HEK293 (cell line): ENCODE data around the gene ST6GAL1.
A peak's percentile ranks its signal among the peaks of the same experiment; 100 is the strongest.
"Not testable (repeated sequence)": the region's sequence is repeated elsewhere in the genome, so short reads cannot be mapped to it uniquely, and the experiment has no call there.

Source experiments
- CTCF ChIA-PET: fragments of 350-600 bp; formaldehyde crosslinking; extraction: SDS; loops from one replicate; lab custom pipeline; 2021; ENCODE audit warnings: antibody characterized with exemption; lab: Yijun Ruan, JAX
- POLR2A ChIA-PET: fragments of 300-600 bp; formaldehyde crosslinking; extraction: SDS; loops from one replicate; lab custom pipeline; 2020; ENCODE audit warnings: antibody characterized with exemption, inconsistent platforms; lab: Yijun Ruan, JAX
- H3K27ac ChIP-seq: fragments of 200-500 bp; sonication (Bioruptor generic); 2 replicates; pipeline ENCODE4 v1.5.1; 2014; ENCODE audit warnings: low read depth, low read length, control low read depth, inconsistent platforms; ENCODE audit errors: extremely low read depth
- H3K36me3 ChIP-seq, 2 experiments: fragments of 200-500 bp in 1 of 2; sonication (Bioruptor generic) in 1 of 2; 1 replicate in 1 of 2; 2 replicates in 1 of 2; pipeline ENCODE4 v1.5.1; 2014 to 2017; ENCODE audit warnings: inconsistent platforms in 2 of 2, low read length in 2 of 2; ENCODE audit not compliant: control insufficient read depth in 2 of 2, insufficient read depth in 1 of 2
- H3K4me1 ChIP-seq: fragments of 200-500 bp; sonication (Bioruptor generic); 2 replicates; pipeline ENCODE4 v1.5.1; 2014; ENCODE audit warnings: mild to moderate bottlenecking, low read length, inconsistent platforms; ENCODE audit not compliant: control insufficient read depth, insufficient read depth
- H3K4me3 ChIP-seq: 2 replicates; pipeline ENCODE4 v1.5.1; 2011; ENCODE audit warnings: low read depth, mild to moderate bottlenecking, control low read depth, low read length, moderate library complexity
- H3K9me3 ChIP-seq: fragments of 200-500 bp; sonication (Bioruptor generic); 2 replicates; pipeline ENCODE4 v1.5.1; 2014; ENCODE audit warnings: low read depth, low read length, inconsistent platforms; ENCODE audit not compliant: control insufficient read depth, insufficient read depth
- OVOL3 ChIP-seq: fragments of 450-650 bp; formaldehyde crosslinking; IDR thresholded peaks from 2 replicates; pipeline ENCODE4 v1.5.1; 2016; ENCODE audit warnings: missing biosample characterization, missing genetic modification characterization
- SALL2 ChIP-seq: fragments of 450-650 bp; formaldehyde crosslinking; IDR thresholded peaks from 2 replicates; pipeline ENCODE4 v1.5.0; 2017; ENCODE audit warnings: missing biosample characterization, mild to moderate bottlenecking, missing genetic modification characterization, borderline replicate concordance
- ZFP69B ChIP-seq: fragments of 450-650 bp; formaldehyde crosslinking; IDR thresholded peaks from 2 replicates; pipeline ENCODE4 v1.5.1; 2016; ENCODE audit warnings: missing biosample characterization, missing genetic modification characterization
- ZNF114 ChIP-seq: fragments of 450-650 bp; formaldehyde crosslinking; IDR thresholded peaks from 2 replicates; pipeline ENCODE4 v1.5.0; 2017; ENCODE audit warnings: missing biosample characterization, missing genetic modification characterization
- ZNF132 ChIP-seq: fragments of 450-650 bp; formaldehyde crosslinking; IDR thresholded peaks from 2 replicates; pipeline ENCODE4 v1.5.1; 2017; ENCODE audit warnings: missing biosample characterization, missing genetic modification characterization, borderline replicate concordance
- ZNF146 ChIP-seq: fragments of 450-650 bp; formaldehyde crosslinking; IDR thresholded peaks from 2 replicates; pipeline ENCODE4 v1.5.1; 2016; ENCODE audit warnings: missing biosample characterization, missing genetic modification characterization
- ZNF174 ChIP-seq: fragments of 450-650 bp; formaldehyde crosslinking; IDR thresholded peaks from 2 replicates; pipeline ENCODE4 v1.5.0; 2017; ENCODE audit warnings: missing biosample characterization, mild to moderate bottlenecking, missing genetic modification characterization
- ZNF184 ChIP-seq: fragments of 450-650 bp; IDR thresholded peaks from 2 replicates; pipeline ENCODE4 v1.5.1; 2018; ENCODE audit warnings: missing biosample characterization, mild to moderate bottlenecking, missing genetic modification characterization
- ZNF324 ChIP-seq: fragments of 450-650 bp; formaldehyde crosslinking; IDR thresholded peaks from 2 replicates; pipeline ENCODE4 v1.5.1; 2016; ENCODE audit warnings: missing biosample characterization, missing genetic modification characterization
- ZNF660 ChIP-seq: fragments of 450-650 bp; IDR thresholded peaks from 2 replicates; pipeline ENCODE4 v1.5.1; 2018; ENCODE audit warnings: missing biosample characterization, mild to moderate bottlenecking, missing genetic modification characterization
- ZNF843 ChIP-seq: fragments of 450-650 bp; formaldehyde crosslinking; IDR thresholded peaks from 2 replicates; pipeline ENCODE4 v1.5.1; 2016; ENCODE audit warnings: missing biosample characterization, missing genetic modification characterization
- TF ChIP-seq, protein P1 (sequence below): fragments of 450-650 bp; formaldehyde crosslinking; IDR thresholded peaks from 2 replicates; pipeline ENCODE4 v1.5.1; 2016; ENCODE audit warnings: missing biosample characterization, missing genetic modification characterization
- TF ChIP-seq, protein P2 (sequence below): fragments of 450-650 bp; formaldehyde crosslinking; IDR thresholded peaks from 2 replicates; pipeline ENCODE4 v1.5.1; 2017; ENCODE audit warnings: missing biosample characterization, missing genetic modification characterization
- TF ChIP-seq, protein P3 (sequence below): fragments of 450-650 bp; formaldehyde crosslinking; IDR thresholded peaks from 2 replicates; pipeline ENCODE4 v1.5.1; 2016; ENCODE audit warnings: missing biosample characterization, missing genetic modification characterization
- TF ChIP-seq, protein P4 (sequence below): fragments of 450-650 bp; formaldehyde crosslinking; IDR thresholded peaks from 2 replicates; pipeline ENCODE4 v1.5.1; 2016; ENCODE audit warnings: missing biosample characterization, missing genetic modification characterization
- TF ChIP-seq, protein P5 (sequence below): fragments of 450-650 bp; formaldehyde crosslinking; IDR thresholded peaks from 2 replicates; pipeline ENCODE4 v1.5.1; 2016; ENCODE audit warnings: missing biosample characterization, missing genetic modification characterization
- TF ChIP-seq, protein P6 (sequence below): fragments of 450-650 bp; formaldehyde crosslinking; IDR thresholded peaks from 2 replicates; pipeline ENCODE4 v1.5.1; 2016; ENCODE audit warnings: missing biosample characterization, missing genetic modification characterization

The ST6GAL1 gene

DNA sequence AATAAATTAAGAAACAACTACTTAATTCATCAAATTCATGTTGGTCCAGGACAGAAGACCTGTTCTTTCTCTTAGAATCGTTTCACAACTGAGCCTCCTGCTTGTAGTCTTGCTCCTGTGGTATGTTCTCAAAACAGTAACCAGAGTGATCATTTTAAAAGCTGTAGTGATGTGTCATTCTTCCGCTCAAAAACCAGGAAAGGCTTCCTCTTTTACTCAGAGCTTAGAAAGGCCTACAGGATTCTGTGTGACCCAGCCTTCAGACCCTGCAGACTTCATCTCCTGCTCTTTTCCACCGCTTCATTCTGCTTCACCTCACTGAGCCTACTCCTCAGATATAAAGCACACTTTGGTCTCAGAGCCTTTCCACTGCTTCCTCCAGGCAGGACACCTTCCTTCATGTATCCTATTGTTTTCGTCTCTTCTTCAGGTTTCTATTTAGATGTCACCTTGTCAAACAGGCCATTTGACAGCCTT, 22.7 kb downstream of the ST6GAL1 start:
- Histone ChIP-seq H3K9me3 (no peaks in the 10 kb centered on the region), H3K27ac (no peak overlapping the region), H3K4me3 (no peak overlapping the region), H3K4me1 (no peaks in the 10 kb centered on the region), H3K36me3 (no peaks in the 10 kb centered on the region)
- CTCF ChIA-PET: interaction anchor here (0.6 kb wide), 1 partner anchor 641 kb away, joined by 3 read pairs; no protein-coding TSS in a partner anchor
- POLR2A ChIA-PET: no interaction called here
- TF ChIP-seq ZNF324 (tag by site-specific recombination): no peak
- TF ChIP-seq, all 188 proteins: peak for 0

DNA sequence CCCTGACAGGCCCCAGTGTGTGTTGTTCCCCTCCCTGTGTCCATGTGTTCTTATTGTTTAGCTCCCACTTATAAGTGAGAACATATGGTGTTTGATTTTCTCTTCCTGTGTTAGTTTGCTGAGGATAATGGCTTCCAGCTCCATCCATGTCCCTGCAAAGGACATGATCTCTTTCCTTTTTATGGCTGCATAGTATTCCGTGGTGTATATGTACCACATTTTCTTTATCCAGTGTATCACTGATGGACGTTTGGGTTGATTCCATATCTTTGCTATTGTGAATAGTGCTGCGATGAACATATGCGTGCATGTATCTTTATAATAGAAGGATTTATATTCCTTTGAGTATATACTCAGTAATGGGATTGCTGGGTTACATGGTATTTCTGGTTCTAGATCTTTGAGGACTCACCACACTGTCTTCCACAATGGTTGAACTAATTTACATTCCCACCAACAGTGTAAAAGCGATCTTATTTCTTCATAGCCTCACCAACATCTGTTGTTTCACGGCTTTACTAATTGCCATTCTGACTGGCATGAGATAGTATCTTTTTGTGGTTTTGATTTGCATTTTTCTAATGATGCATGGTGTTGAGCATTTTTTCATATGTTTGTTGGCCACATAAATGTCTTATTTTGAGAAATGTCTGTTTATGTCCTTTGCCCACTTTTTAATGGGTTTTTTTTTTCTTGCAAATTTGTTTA, 23.8 kb downstream of the ST6GAL1 start:
- H3K4me1 ChIP-seq, H3K27ac ChIP-seq, H3K36me3 ChIP-seq, H3K9me3 ChIP-seq, POLR2A ChIA-PET, H3K4me3 ChIP-seq: not testable (repeated sequence)
- CTCF ChIA-PET: interaction anchor here (0.6 kb wide), 1 partner anchor 305 kb away, joined by 4 read pairs; no protein-coding TSS in a partner anchor
- TF ChIP-seq ZNF146: peak; percentile 68; the same call in 1 of the 2 replicates

DNA sequence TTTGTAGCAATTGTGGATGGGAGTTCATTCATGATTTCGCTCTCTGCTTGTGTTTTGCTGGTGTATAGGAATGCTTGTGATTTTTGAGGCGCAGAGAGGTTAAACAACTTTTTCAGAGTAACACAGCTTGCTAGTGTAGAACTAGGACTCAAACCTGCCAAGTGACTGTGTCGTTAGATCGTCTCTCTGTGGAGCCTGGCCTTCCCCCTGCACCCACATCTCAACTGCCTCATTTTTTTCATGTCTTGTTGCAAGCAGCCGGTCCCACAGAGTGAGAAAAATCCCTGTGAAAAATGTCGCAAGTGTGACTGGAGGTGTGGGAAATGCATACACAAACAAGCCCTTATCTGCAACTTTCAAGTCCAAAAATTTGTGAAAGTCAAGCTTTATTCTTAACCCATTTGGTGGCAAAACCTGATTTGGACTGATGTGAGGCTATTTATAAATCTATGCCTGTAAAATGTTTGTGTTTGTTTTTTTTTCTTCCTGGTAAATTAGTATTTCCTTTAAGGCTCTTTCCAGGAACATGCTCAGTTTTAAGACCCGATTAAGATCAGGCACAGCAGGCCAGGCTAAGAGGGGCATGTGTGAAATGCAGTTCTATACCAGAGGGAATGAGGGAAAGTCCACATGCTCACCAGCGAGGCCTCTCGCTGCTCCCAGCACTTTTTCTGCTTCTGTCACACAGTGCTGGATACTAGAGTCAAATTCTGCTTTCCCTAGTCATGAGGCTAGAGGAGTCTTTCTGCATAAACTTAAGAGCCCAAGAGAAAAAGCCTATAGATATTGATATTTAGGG, 25.8 kb downstream of the ST6GAL1 start:
- Histone ChIP-seq H3K36me3 (no peaks in the 10 kb centered on the region), H3K9me3 (no peaks in the 10 kb centered on the region), H3K27ac (no peak overlapping the region), H3K4me3 (no peak overlapping the region), H3K4me1 (no peaks in the 10 kb centered on the region)
- POLR2A ChIA-PET: no interaction called here
- CTCF ChIA-PET: no interaction called here
- TF ChIP-seq ZNF114 (tag by site-specific recombination) (no peak), ZNF132 (tag by site-specific recombination) (no peak), OVOL3 (tag by site-specific recombination) (no peak), SALL2 (tag by site-specific recombination) (no peak), ZFP69B (tag by site-specific recombination) (no peak), ZNF174 (tag by site-specific recombination) (no peak), ZNF843 (no peak), ZNF184 (tag by site-specific recombination) (no peak), ZNF660 (tag by site-specific recombination) (no peak)
- TF ChIP-seq, protein P1, sequence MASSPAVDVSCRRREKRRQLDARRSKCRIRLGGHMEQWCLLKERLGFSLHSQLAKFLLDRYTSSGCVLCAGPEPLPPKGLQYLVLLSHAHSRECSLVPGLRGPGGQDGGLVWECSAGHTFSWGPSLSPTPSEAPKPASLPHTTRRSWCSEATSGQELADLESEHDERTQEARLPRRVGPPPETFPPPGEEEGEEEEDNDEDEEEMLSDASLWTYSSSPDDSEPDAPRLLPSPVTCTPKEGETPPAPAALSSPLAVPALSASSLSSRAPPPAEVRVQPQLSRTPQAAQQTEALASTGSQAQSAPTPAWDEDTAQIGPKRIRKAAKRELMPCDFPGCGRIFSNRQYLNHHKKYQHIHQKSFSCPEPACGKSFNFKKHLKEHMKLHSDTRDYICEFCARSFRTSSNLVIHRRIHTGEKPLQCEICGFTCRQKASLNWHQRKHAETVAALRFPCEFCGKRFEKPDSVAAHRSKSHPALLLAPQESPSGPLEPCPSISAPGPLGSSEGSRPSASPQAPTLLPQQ (tag by site-specific recombination): no peak
- TF ChIP-seq, protein P2, sequence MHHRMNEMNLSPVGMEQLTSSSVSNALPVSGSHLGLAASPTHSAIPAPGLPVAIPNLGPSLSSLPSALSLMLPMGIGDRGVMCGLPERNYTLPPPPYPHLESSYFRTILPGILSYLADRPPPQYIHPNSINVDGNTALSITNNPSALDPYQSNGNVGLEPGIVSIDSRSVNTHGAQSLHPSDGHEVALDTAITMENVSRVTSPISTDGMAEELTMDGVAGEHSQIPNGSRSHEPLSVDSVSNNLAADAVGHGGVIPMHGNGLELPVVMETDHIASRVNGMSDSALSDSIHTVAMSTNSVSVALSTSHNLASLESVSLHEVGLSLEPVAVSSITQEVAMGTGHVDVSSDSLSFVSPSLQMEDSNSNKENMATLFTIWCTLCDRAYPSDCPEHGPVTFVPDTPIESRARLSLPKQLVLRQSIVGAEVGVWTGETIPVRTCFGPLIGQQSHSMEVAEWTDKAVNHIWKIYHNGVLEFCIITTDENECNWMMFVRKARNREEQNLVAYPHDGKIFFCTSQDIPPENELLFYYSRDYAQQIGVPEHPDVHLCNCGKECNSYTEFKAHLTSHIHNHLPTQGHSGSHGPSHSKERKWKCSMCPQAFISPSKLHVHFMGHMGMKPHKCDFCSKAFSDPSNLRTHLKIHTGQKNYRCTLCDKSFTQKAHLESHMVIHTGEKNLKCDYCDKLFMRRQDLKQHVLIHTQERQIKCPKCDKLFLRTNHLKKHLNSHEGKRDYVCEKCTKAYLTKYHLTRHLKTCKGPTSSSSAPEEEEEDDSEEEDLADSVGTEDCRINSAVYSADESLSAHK: no peak
- TF ChIP-seq, protein P3, sequence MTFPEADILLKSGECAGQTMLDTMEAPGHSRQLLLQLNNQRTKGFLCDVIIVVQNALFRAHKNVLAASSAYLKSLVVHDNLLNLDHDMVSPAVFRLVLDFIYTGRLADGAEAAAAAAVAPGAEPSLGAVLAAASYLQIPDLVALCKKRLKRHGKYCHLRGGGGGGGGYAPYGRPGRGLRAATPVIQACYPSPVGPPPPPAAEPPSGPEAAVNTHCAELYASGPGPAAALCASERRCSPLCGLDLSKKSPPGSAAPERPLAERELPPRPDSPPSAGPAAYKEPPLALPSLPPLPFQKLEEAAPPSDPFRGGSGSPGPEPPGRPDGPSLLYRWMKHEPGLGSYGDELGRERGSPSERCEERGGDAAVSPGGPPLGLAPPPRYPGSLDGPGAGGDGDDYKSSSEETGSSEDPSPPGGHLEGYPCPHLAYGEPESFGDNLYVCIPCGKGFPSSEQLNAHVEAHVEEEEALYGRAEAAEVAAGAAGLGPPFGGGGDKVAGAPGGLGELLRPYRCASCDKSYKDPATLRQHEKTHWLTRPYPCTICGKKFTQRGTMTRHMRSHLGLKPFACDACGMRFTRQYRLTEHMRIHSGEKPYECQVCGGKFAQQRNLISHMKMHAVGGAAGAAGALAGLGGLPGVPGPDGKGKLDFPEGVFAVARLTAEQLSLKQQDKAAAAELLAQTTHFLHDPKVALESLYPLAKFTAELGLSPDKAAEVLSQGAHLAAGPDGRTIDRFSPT (tag by site-specific recombination): no peak
- TF ChIP-seq, protein P4, sequence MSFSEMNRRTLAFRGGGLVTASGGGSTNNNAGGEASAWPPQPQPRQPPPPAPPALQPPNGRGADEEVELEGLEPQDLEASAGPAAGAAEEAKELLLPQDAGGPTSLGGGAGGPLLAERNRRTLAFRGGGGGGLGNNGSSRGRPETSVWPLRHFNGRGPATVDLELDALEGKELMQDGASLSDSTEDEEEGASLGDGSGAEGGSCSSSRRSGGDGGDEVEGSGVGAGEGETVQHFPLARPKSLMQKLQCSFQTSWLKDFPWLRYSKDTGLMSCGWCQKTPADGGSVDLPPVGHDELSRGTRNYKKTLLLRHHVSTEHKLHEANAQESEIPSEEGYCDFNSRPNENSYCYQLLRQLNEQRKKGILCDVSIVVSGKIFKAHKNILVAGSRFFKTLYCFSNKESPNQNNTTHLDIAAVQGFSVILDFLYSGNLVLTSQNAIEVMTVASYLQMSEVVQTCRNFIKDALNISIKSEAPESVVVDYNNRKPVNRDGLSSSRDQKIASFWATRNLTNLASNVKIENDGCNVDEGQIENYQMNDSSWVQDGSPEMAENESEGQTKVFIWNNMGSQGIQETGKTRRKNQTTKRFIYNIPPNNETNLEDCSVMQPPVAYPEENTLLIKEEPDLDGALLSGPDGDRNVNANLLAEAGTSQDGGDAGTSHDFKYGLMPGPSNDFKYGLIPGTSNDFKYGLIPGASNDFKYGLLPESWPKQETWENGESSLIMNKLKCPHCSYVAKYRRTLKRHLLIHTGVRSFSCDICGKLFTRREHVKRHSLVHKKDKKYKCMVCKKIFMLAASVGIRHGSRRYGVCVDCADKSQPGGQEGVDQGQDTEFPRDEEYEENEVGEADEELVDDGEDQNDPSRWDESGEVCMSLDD (tag by site-specific recombination): no peak
- TF ChIP-seq, protein P5, sequence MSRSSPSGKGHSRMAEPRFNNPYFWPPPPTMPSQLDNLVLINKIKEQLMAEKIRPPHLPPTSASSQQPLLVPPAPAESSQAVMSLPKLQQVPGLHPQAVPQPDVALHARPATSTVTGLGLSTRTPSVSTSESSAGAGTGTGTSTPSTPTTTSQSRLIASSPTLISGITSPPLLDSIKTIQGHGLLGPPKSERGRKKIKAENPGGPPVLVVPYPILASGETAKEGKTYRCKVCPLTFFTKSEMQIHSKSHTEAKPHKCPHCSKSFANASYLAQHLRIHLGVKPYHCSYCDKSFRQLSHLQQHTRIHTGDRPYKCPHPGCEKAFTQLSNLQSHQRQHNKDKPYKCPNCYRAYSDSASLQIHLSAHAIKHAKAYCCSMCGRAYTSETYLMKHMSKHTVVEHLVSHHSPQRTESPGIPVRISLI: no peak
- TF ChIP-seq, protein P6, sequence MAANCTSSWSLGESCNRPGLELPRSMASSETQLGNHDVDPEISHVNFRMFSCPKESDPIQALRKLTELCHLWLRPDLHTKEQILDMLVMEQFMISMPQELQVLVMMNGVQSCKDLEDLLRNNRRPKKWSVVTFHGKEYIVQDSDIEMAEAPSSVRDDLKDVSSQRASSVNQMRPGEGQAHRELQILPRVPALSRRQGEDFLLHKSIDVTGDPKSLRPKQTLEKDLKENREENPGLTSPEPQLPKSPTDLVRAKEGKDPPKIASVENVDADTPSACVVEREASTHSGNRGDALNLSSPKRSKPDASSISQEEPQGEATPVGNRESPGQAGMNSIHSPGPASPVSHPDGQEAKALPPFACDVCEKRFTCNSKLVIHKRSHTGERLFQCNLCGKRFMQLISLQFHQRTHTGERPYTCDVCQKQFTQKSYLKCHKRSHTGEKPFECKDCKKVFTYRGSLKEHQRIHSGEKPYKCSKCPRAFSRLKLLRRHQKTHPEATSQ (tag by site-specific recombination): no peak
